OCI-LY7 (cell line): ENCODE data around the gene DNMT1.

Experiments used
- CTCF ChIP-seq: fragments of 200-600 bp; sonication (generic); conservative IDR thresholded peaks from 2 replicates; pipeline ENCODE4 v1.5.1; 2014; ENCODE audit warnings: mild to moderate bottlenecking, antibody characterized with exemption, low read length, moderate library complexity, mixed read lengths
- EZH2phosphoT487 ChIP-seq: fragments of 200-600 bp; sonication (generic); IDR thresholded peaks from 2 replicates; pipeline ENCODE4 v1.6.1; 2018; ENCODE audit warnings: low read depth, borderline replicate concordance, mild to moderate bottlenecking, mixed run types, antibody characterized with exemption, low read length, moderate library complexity, mixed read lengths

- TF ChIP-seq CTCF (no peak), EZH2phosphoT487 (no peak)
Observed at GRCh38 chr19:10243606-10244005, 48.9 kb upstream of the DNMT1 start.
